GM12801 (cell line): Measurements from ENCODE around the gene ASPHD2.

Experiments
- TF ChIP-seq, protein P1 (sequence below): IDR thresholded peaks from one replicate; pipeline ENCODE4 v1.5.1; 2011; ENCODE audit warnings: control low read depth; ENCODE audit not compliant: insufficient read length; ENCODE audit errors: extremely low read depth

Gene ASPHD2

DNA sequence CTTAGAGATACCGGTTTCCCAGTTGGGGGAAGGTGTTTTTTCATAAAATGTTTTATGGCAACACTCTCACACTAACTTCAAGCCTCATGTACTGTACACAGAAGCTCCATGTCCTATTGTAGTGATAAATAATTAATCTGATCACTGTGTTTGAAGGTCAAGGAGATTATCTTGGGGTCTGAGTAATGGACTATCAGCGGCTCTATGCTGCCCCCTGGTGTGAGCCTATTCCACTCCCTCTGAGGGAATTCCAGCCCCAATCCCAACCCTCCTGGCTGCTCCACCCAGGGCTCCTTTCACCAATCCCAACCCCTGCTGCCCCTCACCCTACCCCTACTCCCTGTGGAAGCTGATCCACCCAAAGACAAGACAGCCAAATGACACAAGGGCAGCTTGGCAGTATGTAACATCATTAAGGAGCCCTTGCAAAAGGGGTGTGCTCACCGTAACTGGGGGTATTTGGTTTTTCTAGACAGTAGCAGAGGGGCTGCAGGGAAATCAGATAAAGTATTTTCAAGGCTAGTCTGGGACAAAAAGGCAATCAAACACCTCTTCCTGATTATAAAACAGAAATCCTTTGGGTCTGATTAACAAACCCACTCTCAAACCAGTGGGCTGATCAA, 32.2 kb downstream of the ASPHD2 start:
- TF ChIP-seq, protein P1, sequence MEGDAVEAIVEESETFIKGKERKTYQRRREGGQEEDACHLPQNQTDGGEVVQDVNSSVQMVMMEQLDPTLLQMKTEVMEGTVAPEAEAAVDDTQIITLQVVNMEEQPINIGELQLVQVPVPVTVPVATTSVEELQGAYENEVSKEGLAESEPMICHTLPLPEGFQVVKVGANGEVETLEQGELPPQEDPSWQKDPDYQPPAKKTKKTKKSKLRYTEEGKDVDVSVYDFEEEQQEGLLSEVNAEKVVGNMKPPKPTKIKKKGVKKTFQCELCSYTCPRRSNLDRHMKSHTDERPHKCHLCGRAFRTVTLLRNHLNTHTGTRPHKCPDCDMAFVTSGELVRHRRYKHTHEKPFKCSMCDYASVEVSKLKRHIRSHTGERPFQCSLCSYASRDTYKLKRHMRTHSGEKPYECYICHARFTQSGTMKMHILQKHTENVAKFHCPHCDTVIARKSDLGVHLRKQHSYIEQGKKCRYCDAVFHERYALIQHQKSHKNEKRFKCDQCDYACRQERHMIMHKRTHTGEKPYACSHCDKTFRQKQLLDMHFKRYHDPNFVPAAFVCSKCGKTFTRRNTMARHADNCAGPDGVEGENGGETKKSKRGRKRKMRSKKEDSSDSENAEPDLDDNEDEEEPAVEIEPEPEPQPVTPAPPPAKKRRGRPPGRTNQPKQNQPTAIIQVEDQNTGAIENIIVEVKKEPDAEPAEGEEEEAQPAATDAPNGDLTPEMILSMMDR, result no peak

DNA sequence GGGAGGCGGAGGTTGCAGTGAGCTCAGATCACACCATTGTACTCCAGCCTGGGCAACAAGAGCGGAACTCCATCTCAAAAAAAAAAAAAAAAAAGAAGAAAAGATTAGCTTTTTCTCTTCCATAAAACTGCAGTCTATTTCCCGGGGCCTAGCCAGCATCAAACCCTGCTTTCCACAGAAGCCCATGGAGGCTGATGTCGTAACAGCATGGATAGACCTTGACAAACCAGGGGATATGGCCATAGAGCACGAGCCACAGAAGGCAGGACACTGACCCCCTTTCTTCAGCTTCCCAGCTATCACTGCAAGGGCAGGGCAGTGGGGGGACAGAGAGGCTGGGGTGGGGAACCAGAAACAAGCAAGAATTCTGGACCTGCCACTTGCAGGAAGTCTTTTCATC, 33.0 kb downstream of the ASPHD2 start:
- TF ChIP-seq, protein P1, result no peak

DNA sequence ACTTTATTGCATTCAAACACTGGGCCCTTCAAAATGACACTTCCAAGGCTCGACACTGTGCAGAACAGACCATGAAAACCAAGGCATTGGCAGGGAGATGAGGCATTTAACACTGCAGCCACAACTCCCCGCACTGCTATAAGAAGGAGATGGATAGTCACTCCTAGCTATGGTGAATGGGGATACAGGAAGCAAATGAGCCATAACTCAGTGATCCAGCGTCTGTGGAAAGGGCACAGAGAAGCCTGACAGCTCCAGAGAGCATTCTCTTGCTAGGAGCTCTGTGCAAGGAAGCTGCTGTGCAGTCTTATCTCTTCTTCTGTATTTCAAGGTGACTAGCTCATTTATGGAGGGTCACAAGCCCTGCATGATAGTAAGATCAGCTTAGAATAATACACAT, 33.6 kb downstream of the ASPHD2 start:
- TF ChIP-seq, protein P1, result no peak

DNA sequence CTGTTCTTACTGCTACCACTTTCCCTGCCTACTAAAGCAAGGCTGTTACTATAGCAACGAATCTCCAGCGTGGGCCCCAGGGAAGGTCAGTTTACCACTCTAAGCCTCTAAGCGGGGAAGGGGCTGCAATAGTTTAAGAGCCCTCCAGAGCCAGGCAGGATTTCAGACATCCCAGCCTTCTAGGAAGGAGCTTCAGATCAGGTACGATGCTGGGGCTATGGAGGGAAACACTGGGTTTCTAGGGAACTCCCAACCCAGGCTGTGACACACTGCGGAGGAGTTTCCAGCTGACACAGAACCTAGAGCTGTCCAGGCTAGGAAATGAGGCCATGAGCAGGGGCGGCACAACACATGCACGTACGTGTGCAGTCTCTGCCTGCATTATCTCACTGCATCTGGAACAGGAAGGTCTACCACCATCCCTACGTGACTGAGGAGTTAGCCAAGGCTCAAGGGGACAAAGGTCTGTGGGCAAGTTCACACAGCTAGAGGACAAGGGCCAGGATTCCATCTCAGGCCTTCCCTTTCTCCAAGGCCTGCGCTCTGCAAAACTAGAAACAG, 34.1 kb downstream of the ASPHD2 start:
- TF ChIP-seq, protein P1, result no peak

- TF ChIP-seq, protein P1, result no peak
Measured at GRCh38 chr22:26463688-26464087, 34.6 kb downstream of the ASPHD2 start.

- TF ChIP-seq, protein P1, result no peak
Measured at GRCh38 chr22:26464312-26464711, 35.3 kb downstream of the ASPHD2 start.

GRCh38 chr22:26466196-26466595, 37.1 kb downstream of the ASPHD2 start:
- TF ChIP-seq, protein P1, result no peak
